ENCODE measurements around the gene PHYH.

The PHYH gene

DNA sequence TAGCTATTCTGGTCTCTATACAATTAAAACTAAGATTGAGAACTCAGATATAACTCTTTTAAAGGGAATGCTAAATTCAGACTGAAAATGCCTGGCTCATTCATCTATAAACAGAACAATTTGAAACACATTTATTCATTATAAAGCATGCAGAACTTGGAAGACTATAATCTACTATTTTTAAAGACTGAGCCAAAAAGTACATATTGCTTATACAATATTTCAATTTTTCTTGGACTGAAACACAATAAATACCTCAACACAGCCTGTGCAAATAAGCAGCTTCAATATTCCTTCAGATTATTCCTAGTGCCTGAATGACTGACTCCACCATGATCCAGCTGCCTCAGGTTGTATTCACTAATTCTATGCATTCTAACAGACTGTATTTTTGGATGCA lies 15.5 kb upstream of the PHYH start:
- H3K36me3 ChIP-seq (ENCODE audit: control insufficient read depth, insufficient read depth, low read length): no peaks in the 10 kb centered on the region
- H3K27me3 ChIP-seq (ENCODE audit: control insufficient read depth, insufficient read depth, low read length): no peaks in the 10 kb centered on the region
- H3K4me1 ChIP-seq (ENCODE audit: control insufficient read depth, insufficient read depth, low read length): no peaks in the 10 kb centered on the region
- H3K27ac ChIP-seq (ENCODE audit: low read depth, low read length): no peak overlapping the region
- no peak overlapping the region for H3K4me3 ChIP-seq (ENCODE audit: low read length)
- no peak overlapping the region for H3K9ac ChIP-seq (ENCODE audit: low read length)

DNA sequence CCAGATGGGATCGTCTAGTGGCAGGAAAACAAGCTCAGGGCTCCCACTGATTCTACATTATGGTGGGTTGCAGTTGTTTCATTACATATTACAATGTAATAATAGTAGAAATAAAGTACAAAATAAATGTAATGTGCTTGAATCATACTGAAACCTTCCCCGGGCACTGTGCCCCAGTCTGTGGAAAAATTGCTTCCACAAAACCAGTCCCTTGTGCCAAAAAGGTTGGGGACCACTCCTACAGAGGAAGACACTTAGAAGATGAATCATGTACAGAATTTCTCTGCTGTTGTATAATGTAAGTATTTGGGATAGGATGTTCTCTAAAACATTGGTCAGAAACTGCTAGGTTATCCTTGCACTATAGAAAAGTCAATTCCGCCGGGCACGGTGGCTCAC lies 11.3 kb upstream of the PHYH start:
- Histone ChIP-seq H3K4me3 (ENCODE audit: low read length) (no peak overlapping the region), H3K9ac (ENCODE audit: low read length) (no peak overlapping the region), H3K27me3 (ENCODE audit: control insufficient read depth, insufficient read depth, low read length) (no peaks in the 10 kb centered on the region), H3K36me3 (ENCODE audit: control insufficient read depth, insufficient read depth, low read length) (no peaks in the 10 kb centered on the region), H3K4me1 (ENCODE audit: control insufficient read depth, insufficient read depth, low read length) (no peaks in the 10 kb centered on the region), H3K27ac (ENCODE audit: low read depth, low read length) (no peak overlapping the region)

DNA sequence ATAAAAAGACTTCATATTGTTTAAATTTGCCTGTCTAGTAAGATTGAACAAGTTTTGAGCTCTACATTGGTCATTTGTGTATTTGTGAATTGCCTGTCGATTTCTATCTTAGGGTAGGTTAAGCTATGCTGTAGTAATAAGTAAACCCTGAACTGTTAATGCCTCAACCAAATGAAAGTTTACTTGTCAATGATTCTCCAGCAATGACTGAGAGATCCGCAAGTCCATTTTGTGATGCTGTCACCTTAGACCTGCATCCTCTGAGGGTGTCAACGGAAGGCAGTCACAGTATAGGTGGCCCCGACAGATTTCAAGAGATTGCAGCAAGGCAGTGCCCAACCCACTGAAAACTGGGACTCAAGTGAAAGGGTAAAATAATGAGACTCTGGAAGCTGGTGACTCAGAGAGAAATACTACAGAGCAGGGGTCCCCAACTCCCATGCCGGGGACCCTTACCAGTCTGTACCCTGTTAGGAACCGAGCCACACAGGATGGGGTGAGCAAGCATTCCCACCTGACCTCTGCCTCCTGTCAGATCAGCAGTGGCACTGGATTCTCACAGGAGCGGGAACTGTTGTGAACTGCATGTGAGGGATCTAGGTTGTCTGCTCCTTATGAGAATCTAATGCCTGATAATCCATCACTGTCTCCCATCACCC lies 10.8 kb upstream of the PHYH start:
- Histone ChIP-seq H3K9ac (ENCODE audit: low read length) (no peak overlapping the region), H3K27me3 (ENCODE audit: control insufficient read depth, insufficient read depth, low read length) (no peaks in the 10 kb centered on the region), H3K36me3 (ENCODE audit: control insufficient read depth, insufficient read depth, low read length) (no peaks in the 10 kb centered on the region), H3K4me3 (ENCODE audit: low read length) (no peak overlapping the region), H3K4me1 (ENCODE audit: control insufficient read depth, insufficient read depth, low read length) (no peaks in the 10 kb centered on the region), H3K27ac (ENCODE audit: low read depth, low read length) (no peak overlapping the region)

DNA sequence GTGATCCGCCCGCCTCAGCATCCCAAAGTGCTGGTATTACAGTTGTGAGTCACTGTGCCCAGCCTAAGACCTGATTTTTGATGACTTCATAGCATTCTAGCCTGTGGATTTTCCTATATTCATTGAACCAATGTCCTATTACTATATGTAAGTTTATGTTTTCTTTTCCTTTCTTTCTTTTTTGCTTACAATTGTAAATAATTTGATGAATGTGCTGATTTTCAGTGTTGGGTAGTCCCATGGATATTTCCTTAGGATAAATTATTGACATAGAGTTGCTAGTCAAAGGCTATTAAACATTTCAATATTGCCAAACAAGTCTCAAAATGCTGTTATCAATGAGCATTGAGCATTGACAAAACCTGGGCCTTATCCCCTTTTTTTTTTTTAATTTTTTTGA lies 9.9 kb upstream of the PHYH start:
- Histone ChIP-seq H3K9ac (ENCODE audit: low read length) (no peak overlapping the region), H3K27me3 (ENCODE audit: control insufficient read depth, insufficient read depth, low read length) (no peaks in the 10 kb centered on the region), H3K4me1 (ENCODE audit: control insufficient read depth, insufficient read depth, low read length) (no peaks in the 10 kb centered on the region)

DNA sequence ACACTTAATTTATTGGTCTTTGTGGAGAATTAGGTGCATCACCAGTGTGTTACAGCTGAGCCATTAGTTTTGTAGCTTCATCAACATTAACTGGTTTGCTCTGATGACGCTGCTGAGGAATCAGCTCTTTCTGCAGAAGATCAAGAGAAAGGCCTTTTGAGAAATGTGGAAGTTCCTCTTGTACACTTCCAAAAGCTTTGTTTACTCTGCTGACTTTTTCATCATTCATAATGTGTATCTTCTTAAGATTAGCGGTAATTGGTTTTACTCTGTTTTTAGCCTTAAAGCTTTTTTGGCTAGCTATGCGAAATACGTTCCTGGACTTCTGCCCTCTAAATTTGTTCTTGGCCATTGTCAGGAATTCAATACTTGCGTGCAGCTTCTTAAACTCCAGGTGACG lies 8.2 kb upstream of the PHYH start:
- H3K4me1 ChIP-seq (ENCODE audit: control insufficient read depth, insufficient read depth, low read length): no peaks in the 10 kb centered on the region
- H3K27ac ChIP-seq (ENCODE audit: low read depth, low read length): no peak overlapping the region
- no peaks in the 10 kb centered on the region for H3K36me3 ChIP-seq (ENCODE audit: control insufficient read depth, insufficient read depth, low read length)
- H3K4me3 ChIP-seq (ENCODE audit: low read length): no peak overlapping the region
- no peak overlapping the region for H3K9ac ChIP-seq (ENCODE audit: low read length)
- H3K27me3 ChIP-seq (ENCODE audit: control insufficient read depth, insufficient read depth, low read length): no peaks in the 10 kb centered on the region

More for the DNA sequence above, 9.9 kb upstream of the PHYH start:
- Histone ChIP-seq H3K36me3 (ENCODE audit: control insufficient read depth, insufficient read depth, low read length) (no peaks in the 10 kb centered on the region), H3K27ac (ENCODE audit: low read depth, low read length) (no peak overlapping the region), H3K4me3 (ENCODE audit: low read length) (no peak overlapping the region)

DNA sequence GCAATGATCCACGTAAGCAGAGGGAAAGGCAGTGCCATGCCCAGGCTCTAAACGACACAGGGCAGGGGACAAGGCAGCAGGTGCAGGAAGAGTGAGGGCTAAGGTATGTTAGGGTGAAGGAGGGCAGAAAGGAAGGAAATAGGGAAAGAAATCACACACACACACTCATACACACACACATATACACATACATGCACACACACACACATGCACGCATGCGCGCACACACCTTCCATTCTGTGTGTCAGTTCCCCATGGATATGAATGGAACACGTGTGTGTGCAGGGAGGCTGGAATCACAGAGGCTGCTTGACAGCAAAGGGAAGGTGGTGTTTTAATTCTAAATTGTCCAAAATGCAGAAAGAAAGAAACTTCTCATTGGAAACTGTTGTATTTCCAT lies 6.2 kb upstream of the PHYH start:
- Histone ChIP-seq H3K4me1 (ENCODE audit: control insufficient read depth, insufficient read depth, low read length) (no peaks in the 10 kb centered on the region), H3K27ac (ENCODE audit: low read depth, low read length) (no peak overlapping the region), H3K36me3 (ENCODE audit: control insufficient read depth, insufficient read depth, low read length) (no peaks in the 10 kb centered on the region), H3K9ac (ENCODE audit: low read length) (no peak overlapping the region), H3K27me3 (ENCODE audit: control insufficient read depth, insufficient read depth, low read length) (no peaks in the 10 kb centered on the region), H3K4me3 (ENCODE audit: low read length) (no peak overlapping the region)

DNA sequence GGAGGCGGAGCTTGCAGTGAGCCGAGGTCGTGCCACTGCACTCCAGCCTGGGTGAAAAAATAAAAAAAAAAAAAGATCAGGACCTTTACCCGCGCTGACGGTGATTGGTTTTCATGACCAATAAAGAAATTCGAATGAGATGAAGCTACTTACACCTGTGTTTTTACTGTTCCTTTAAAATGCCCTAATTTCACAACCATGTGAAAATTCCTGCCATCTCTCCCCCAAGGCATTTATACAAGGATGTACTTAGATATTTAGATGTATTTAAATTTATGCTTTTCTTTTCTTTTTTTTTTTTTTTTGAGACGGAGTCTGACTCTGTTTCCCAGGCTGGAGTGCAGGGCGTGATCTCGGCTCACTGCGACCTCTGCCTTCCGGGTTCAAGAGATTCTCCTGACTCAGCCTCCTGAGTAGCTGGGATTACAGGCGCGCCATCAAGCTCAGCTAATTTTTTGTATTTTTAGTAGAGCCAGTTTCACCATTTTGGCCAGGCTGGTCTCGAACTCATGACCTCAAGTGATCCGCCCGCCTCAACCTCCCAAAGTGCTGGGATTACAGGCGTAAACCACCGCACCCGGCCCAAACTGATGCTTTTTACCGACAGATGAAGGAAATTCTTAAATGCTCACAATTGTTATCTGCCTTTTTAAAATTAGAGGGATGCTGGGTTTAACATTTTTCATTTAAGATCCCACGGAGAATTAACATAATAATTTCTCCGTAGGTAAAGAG lies 3.1 kb upstream of the PHYH start:
- H3K27ac ChIP-seq (ENCODE audit: low read depth, low read length): no peak overlapping the region
- peaks cover 3% of the 10 kb centered on the region for H3K4me1 ChIP-seq (ENCODE audit: control insufficient read depth, insufficient read depth, low read length)
- no peaks in the 10 kb centered on the region for H3K27me3 ChIP-seq (ENCODE audit: control insufficient read depth, insufficient read depth, low read length)
- no peaks in the 10 kb centered on the region for H3K36me3 ChIP-seq (ENCODE audit: control insufficient read depth, insufficient read depth, low read length)
- peak overlapping the region; percentile 85 for H3K4me3 ChIP-seq (ENCODE audit: low read length)
- H3K9ac ChIP-seq (ENCODE audit: low read length): no peak overlapping the region

DNA sequence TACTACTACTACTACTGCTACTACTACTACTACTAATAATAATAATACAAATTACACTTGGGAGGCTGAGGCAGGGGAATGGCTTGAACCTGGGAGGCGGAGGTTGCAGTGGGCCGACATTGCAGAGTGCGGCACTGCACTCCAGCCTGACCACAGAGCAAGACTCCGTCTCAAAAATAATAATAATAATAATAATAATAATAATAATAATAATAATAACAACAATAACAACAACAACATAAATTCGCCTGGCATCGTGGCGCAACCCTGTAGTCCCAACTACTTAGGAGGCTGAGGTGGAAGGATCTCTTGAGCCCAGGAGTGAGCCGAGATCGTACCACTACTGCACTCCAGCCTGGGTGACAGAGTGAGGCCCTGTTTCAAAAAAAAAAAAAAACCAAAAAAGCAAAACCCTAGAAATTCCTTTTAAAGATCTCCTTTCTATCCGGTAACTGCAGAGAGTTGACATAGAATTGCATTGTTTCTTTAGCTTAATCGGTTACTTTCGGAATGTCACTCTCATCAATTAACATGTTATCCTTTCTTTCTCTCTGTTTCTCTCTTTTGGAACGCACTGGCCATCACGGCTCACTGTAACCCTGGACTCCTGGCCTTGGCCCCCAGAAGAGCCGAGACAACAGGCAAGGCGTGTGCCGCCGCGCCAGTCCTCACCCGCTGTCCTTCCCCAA lies 972 bp downstream of the PHYH start:
- Histone ChIP-seq H3K27me3 (ENCODE audit: control insufficient read depth, insufficient read depth, low read length) (no peaks in the 10 kb centered on the region), H3K36me3 (ENCODE audit: control insufficient read depth, insufficient read depth, low read length) (peaks cover 4% of the 10 kb centered on the region), H3K4me3 (ENCODE audit: low read length) (peak overlapping the region; percentile 66), H3K9ac (ENCODE audit: low read length) (peak overlapping the region; percentile 29), H3K27ac (ENCODE audit: low read depth, low read length) (peak overlapping the region; percentile 92), H3K4me1 (ENCODE audit: control insufficient read depth, insufficient read depth, low read length) (peaks cover 3% of the 10 kb centered on the region)

DNA sequence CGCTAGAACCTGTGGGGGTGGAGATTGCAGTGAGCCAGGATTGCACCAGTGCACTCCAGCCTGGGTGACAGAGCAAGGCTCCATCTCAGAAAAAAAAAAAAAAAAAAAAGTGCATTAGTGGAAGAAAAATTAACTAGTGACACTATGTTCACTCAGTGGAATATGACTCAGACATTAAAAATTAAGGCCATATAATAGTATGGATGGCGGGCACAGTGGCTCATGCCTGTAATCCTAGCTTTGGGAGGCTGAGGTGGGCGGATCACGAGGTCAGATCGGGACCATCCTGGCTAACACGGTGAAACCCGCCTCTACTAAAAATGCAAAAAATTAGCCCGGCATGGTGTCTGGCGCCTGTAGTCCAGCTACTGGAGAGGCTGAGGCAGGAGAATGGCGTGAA lies 3.4 kb downstream of the PHYH start:
- Histone ChIP-seq H3K27ac (ENCODE audit: low read depth, low read length) (no peak overlapping the region), H3K9ac (ENCODE audit: low read length) (no peak overlapping the region), H3K4me1 (ENCODE audit: control insufficient read depth, insufficient read depth, low read length) (peaks cover 3% of the 10 kb centered on the region), H3K27me3 (ENCODE audit: control insufficient read depth, insufficient read depth, low read length) (no peaks in the 10 kb centered on the region), H3K4me3 (ENCODE audit: low read length) (no peak overlapping the region), H3K36me3 (ENCODE audit: control insufficient read depth, insufficient read depth, low read length) (peaks cover 8% of the 10 kb centered on the region)

DNA sequence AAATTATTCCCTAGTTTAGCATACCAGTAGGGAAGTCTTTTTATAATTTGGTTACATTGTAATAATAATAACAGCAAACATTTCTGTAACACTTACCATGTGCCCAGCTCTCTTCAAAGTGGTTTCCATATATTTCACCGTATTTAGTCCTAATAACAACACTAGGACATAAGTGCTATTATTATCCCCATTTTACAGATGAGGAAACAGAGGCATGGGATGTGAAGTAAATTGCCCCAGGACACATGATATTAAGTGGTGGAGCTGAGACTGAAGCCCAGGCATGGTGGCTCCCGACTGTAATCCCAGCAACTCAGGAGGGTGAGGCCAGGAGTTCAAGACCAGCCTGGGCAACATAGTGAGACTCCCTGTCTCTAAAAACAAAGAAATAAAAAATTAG lies 5.1 kb downstream of the PHYH start:
- Histone ChIP-seq H3K36me3 (ENCODE audit: control insufficient read depth, insufficient read depth, low read length) (peaks cover 8% of the 10 kb centered on the region), H3K9ac (ENCODE audit: low read length) (no peak overlapping the region), H3K4me1 (ENCODE audit: control insufficient read depth, insufficient read depth, low read length) (no peaks in the 10 kb centered on the region), H3K27ac (ENCODE audit: low read depth, low read length) (no peak overlapping the region), H3K27me3 (ENCODE audit: control insufficient read depth, insufficient read depth, low read length) (no peaks in the 10 kb centered on the region), H3K4me3 (ENCODE audit: low read length) (no peak overlapping the region)

DNA sequence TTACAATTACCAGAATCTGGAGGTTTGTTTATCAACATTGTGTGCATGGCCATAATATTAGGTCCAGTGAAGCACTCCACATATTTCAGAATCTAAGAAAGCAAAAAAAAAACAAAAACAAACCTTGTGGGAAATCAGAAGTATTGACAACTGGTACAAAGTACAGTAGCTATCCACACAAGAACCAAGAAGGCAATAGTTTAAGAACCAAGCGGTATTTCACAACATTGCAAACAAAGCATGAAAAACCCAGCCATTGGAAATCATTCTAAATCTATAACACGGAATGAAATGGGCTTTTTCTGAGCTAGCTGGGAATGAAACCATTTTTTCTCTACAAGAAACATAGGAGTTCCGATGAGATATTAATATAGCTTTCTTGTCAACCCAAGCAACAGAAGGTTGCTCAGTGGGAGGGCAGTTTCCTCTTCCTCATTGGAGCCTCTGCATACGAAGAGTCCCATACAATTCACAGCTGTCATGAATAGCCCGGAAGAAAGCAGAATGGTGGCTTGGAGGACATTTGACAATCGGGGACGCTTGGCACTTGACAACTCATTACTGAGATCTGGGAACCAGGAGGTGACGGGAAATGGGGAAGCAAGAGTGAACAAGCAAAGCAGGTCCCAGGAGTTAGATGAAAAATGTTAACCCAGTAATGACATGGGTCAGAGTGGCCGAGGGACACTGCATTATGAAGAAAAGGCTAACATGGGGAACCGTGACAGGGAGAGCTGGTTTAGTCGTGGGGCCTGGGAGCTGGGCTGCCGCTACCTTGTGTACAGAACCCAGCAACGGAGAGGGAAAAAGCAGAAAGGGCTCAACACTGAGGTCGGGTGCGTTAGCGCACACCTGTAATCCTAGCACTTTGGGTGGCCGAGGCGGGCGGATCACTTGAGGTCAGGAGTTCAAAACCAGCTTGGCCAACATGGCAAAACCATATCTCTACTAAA lies 7.8 kb downstream of the PHYH start:
- Histone ChIP-seq H3K27ac (ENCODE audit: low read depth, low read length) (no peak overlapping the region), H3K9ac (ENCODE audit: low read length) (no peak overlapping the region), H3K36me3 (ENCODE audit: control insufficient read depth, insufficient read depth, low read length) (peaks cover 8% of the 10 kb centered on the region), H3K27me3 (ENCODE audit: control insufficient read depth, insufficient read depth, low read length) (no peaks in the 10 kb centered on the region), H3K4me3 (ENCODE audit: low read length) (no peak overlapping the region), H3K4me1 (ENCODE audit: control insufficient read depth, insufficient read depth, low read length) (no peaks in the 10 kb centered on the region)

DNA sequence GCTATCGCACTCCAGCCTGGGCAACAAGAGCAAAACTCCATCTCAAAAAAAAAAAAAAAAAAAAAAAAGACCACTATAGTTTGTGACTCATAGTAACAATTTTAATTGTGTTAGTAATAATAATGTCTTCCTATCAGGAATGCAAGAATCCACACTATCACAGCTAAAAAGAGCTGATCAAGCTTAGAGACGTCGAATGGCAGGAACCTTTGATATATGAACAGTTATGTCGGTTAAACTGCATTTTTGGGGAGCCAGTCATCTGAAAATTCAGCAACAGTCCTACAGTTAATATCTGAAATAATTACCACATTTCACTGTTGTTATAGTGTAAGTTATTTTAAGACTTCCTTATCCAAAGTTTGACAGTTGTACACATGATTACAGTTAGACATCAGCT lies 8.8 kb downstream of the PHYH start:
- Histone ChIP-seq H3K9ac (ENCODE audit: low read length) (no peak overlapping the region), H3K4me3 (ENCODE audit: low read length) (no peak overlapping the region), H3K27me3 (ENCODE audit: control insufficient read depth, insufficient read depth, low read length) (no peaks in the 10 kb centered on the region), H3K27ac (ENCODE audit: low read depth, low read length) (no peak overlapping the region), H3K4me1 (ENCODE audit: control insufficient read depth, insufficient read depth, low read length) (no peaks in the 10 kb centered on the region), H3K36me3 (ENCODE audit: control insufficient read depth, insufficient read depth, low read length) (peaks cover 8% of the 10 kb centered on the region)
